H1 (cell line): ENCODE measurements around the gene MS4A7. TPM values are rescaled to one million over a fixed set of nuclear protein-coding genes. Genes with fewer than 3 reads are reported as not detected.

Experiments used
- BCL11A ChIP-seq, 2 experiments: IDR thresholded peaks; one replicate each; pipeline ENCODE4 v1.6.1; 2011; ENCODE audit warnings: low read depth in 2 of 2, low read length in 2 of 2, mild to moderate bottlenecking in 2 of 2
- CHD7 ChIP-seq: fragments of 300-600 bp; sonication (generic); IDR thresholded peaks from 2 replicates; pipeline ENCODE4 v1.7.1; 2012; ENCODE audit warnings: low read length, moderate library complexity, mild to moderate bottlenecking, inconsistent platforms; ENCODE audit not compliant: insufficient replicate concordance
- NANOG ChIP-seq: IDR thresholded peaks from 2 replicates; pipeline ENCODE4 v1.6.1; 2011; ENCODE audit warnings: low read length, low read depth, mild to moderate bottlenecking, inconsistent platforms; ENCODE audit not compliant: insufficient read depth, poor library complexity, severe bottlenecking
- SAP30 ChIP-seq: fragments of 300-600 bp; sonication (generic); IDR thresholded peaks from 2 replicates; pipeline ENCODE4 v1.7.1; 2012; ENCODE audit warnings: low read length, moderate library complexity, mild to moderate bottlenecking, inconsistent platforms; ENCODE audit not compliant: insufficient read depth, insufficient replicate concordance
- YY1 ChIP-seq: IDR thresholded peaks from 2 replicates; pipeline ENCODE4 v1.6.1; 2011; ENCODE audit warnings: low read depth, mild to moderate bottlenecking, low read length
- polyA plus RNA-seq, 7 experiments: library from polyadenylated mRNA; depleted of rRNA in 3 of 7; stranded (reverse) in 5 of 7; unstranded in 2 of 7; fragments of >200 nt in 5 of 7; fragments of 200-250 nt in 2 of 7; gene quantifications; 1 replicate in 5 of 7; 2 replicates in 1 of 7; 4 replicates in 1 of 7; pipeline versions ENCODE4 v1.2.1 to v1.2.3, GENCODE V29; 2011 to 2013; ENCODE audit warnings: missing spikeins in 2 of 7, mixed read lengths in 2 of 7
- total RNA-seq: library from RNA; stranded (reverse); fragmentation: NEBNext Ultra II Directional; extraction: Animal tissue kit (Norgen Biotek cat#: 25700); gene quantifications from 2 replicates; pipeline ENCODE4 v1.2.1, GENCODE V29; 2021

MS4A7 gene
- total and polyA plus RNA-seq, 2 of the 8 experiments (the other 6 are each of a cell fraction or from before 2014, with no cell fraction given), result not detected

- TF ChIP-seq CHD7 (no peak), NANOG (no peak), BCL11A (IDR thresholded peaks at IDR 0.05; ENCODE audit: low read depth in 2 of 2, low read length in 2 of 2) (no peak), YY1 (no peak), SAP30 (no peak)
Observed at GRCh38 chr11:60375316-60375715, 3.0 kb upstream of the MS4A7 start (continued).
